HG03025 (cell line): ENCODE measurements around the gene FEM1B.

ENCODE experiments used
- ATAC-seq: cut with Tn5 transposase; IDR thresholded peaks from one replicate; pipeline ENCODE4 v1.9.1; 2021; ENCODE audit warnings: mild to moderate bottlenecking, moderate library complexity; ENCODE audit not compliant: unreplicated experiment, low FRiP score

FEM1B gene

GRCh38 chr15:68318931-68319909 lies 41.7 kb downstream of the FEM1B start:
- ATAC-seq = no peak

- ATAC-seq = no peak
Measured at GRCh38 chr15:68319997-68320396, 42.5 kb downstream of the FEM1B start.

GRCh38 chr15:68321229-68321628 lies 43.7 kb downstream of the FEM1B start:
- ATAC-seq = no peak

GRCh38 chr15:68322796-68323195 lies 45.3 kb downstream of the FEM1B start:
- ATAC-seq = no peak

GRCh38 chr15:68325726-68326125 lies 48.2 kb downstream of the FEM1B start:
- no peak for ATAC-seq

GRCh38 chr15:68326711-68327354 lies 49.3 kb downstream of the FEM1B start:
- no peak for ATAC-seq

- ATAC-seq = no peak
Measured at GRCh38 chr15:68328443-68328842, 50.9 kb downstream of the FEM1B start.

- ATAC-seq = no peak
Measured at GRCh38 chr15:68328964-68329363, 51.4 kb downstream of the FEM1B start.

GRCh38 chr15:68330416-68330815 lies 52.9 kb downstream of the FEM1B start:
- no peak for ATAC-seq

GRCh38 chr15:68330901-68331300 lies 53.4 kb downstream of the FEM1B start:
- no peak for ATAC-seq

- no peak for ATAC-seq
Measured at GRCh38 chr15:68332266-68332665, 54.7 kb downstream of the FEM1B start.

GRCh38 chr15:68333775-68334470 lies 56.4 kb downstream of the FEM1B start:
- ATAC-seq = no peak

GRCh38 chr15:68334661-68335124 lies 57.1 kb downstream of the FEM1B start:
- ATAC-seq = no peak

GRCh38 chr15:68335251-68335650 lies 57.7 kb downstream of the FEM1B start:
- no peak for ATAC-seq

GRCh38 chr15:68335655-68336054 lies 58.1 kb downstream of the FEM1B start:
- no peak for ATAC-seq

- ATAC-seq = no peak
Measured at GRCh38 chr15:68336516-68336915, 59.0 kb downstream of the FEM1B start.

- no peak for ATAC-seq
Measured at GRCh38 chr15:68337826-68338225, 60.3 kb downstream of the FEM1B start.

GRCh38 chr15:68339481-68339880 lies 61.9 kb downstream of the FEM1B start:
- ATAC-seq = no peak

GRCh38 chr15:68340726-68341671 lies 63.5 kb downstream of the FEM1B start:
- ATAC-seq = no peak
